WTC11 (cell line): ENCODE results near the gene MEIG1. TPM values are rescaled to one million over a fixed set of nuclear protein-coding genes. Genes with fewer than 3 reads are reported as not detected.

Experiments
- ARID4B ChIP-seq: sonication (generic); formaldehyde crosslinking; IDR thresholded peaks from 2 replicates; pipeline ENCODE4 v1.8.0; 2023; ENCODE audit warnings: missing genetic modification reagents, mild to moderate bottlenecking, borderline replicate concordance
- CDX4 ChIP-seq: fragments of 250-450 bp; sonication (Bioruptor Pico); IDR thresholded peaks from 2 replicates; pipeline ENCODE4 v1.9.0; 2021; ENCODE audit warnings: moderate library complexity, mild to moderate bottlenecking, inconsistent platforms, borderline replicate concordance
- HMGA2 ChIP-seq: fragments of 250-450 bp; sonication (Bioruptor Pico); IDR thresholded peaks from 2 replicates; pipeline ENCODE4 v1.4.0; 2021; ENCODE audit warnings: mild to moderate bottlenecking, moderate library complexity
- IRF1 ChIP-seq: sonication (generic); formaldehyde crosslinking; IDR thresholded peaks from 2 replicates; pipeline ENCODE4 v1.8.0; 2023; ENCODE audit warnings: missing genetic modification reagents
- KAT7 ChIP-seq: sonication (generic); formaldehyde crosslinking; IDR thresholded peaks from 2 replicates; pipeline ENCODE4 v1.8.1; 2023; ENCODE audit warnings: missing genetic modification reagents, mild to moderate bottlenecking, borderline replicate concordance
- MLX ChIP-seq: sonication (generic); formaldehyde crosslinking; IDR thresholded peaks from 2 replicates; pipeline ENCODE4 v1.8.1; 2023; ENCODE audit warnings: mild to moderate bottlenecking, missing genetic modification reagents, moderate library complexity
- NFYB ChIP-seq: sonication (generic); formaldehyde crosslinking; conservative IDR thresholded peaks from 2 replicates; pipeline ENCODE4 v1.8.0; 2022; ENCODE audit warnings: low read depth, missing genetic modification reagents
- OVOL2 ChIP-seq: fragments of 250-450 bp; sonication (Bioruptor Pico); IDR thresholded peaks from 2 replicates; pipeline ENCODE4 v1.9.0; 2021; ENCODE audit warnings: mild to moderate bottlenecking, borderline replicate concordance
- PRDM15 ChIP-seq: sonication (generic); formaldehyde crosslinking; IDR thresholded peaks from 2 replicates; pipeline ENCODE4 v1.8.0; 2022; ENCODE audit warnings: missing genetic modification reagents
- SMAD3 ChIP-seq: sonication (generic); formaldehyde crosslinking; IDR thresholded peaks from 2 replicates; pipeline ENCODE4 v1.8.0; 2022; ENCODE audit warnings: missing genetic modification reagents, mild to moderate bottlenecking, borderline replicate concordance
- ZBTB21 ChIP-seq: sonication (generic); formaldehyde crosslinking; IDR thresholded peaks from 2 replicates; pipeline ENCODE4 v1.8.1; 2023; ENCODE audit warnings: mild to moderate bottlenecking, missing genetic modification reagents, borderline replicate concordance
- ZBTB43 ChIP-seq: sonication (generic); formaldehyde crosslinking; IDR thresholded peaks from 2 replicates; pipeline ENCODE4 v1.8.1; 2023; ENCODE audit warnings: mild to moderate bottlenecking, missing genetic modification reagents
- ZNF232 ChIP-seq: sonication (generic); formaldehyde crosslinking; IDR thresholded peaks from 2 replicates; pipeline ENCODE4 v1.8.0; 2022; ENCODE audit warnings: mild to moderate bottlenecking, missing genetic modification reagents
- ZNF425 ChIP-seq: fragments of 250-450 bp; sonication (Bioruptor Pico); conservative IDR thresholded peaks from 2 replicates; pipeline ENCODE4 v1.9.0; 2021; ENCODE audit warnings: mild to moderate bottlenecking
- ZNF671 ChIP-seq: fragments of 250-450 bp; sonication (Bioruptor Pico); IDR thresholded peaks from 2 replicates; pipeline ENCODE4 v1.8.0; 2021; ENCODE audit warnings: mild to moderate bottlenecking
- total RNA-seq: library from RNA; stranded (reverse); gene quantifications from 3 replicates; pipeline ENCODE4 v1.2.3, GENCODE V29; 2021

Gene MEIG1
- total RNA-seq, 1 experiment from 2014 or later, result not detected

- TF ChIP-seq IRF1 (CRISPR knock-in tag) (no peak), ZNF671 (CRISPR knock-in tag) (no peak), HMGA2 (no peak), MLX (no peak), ARID4B (CRISPR knock-in tag) (no peak), OVOL2 (CRISPR knock-in tag) (no peak), ZBTB21 (CRISPR knock-in tag) (no peak), PRDM15 (CRISPR knock-in tag) (no peak), KAT7 (no peak), NFYB (CRISPR knock-in tag) (no peak), ZBTB43 (CRISPR knock-in tag) (no peak), ZNF232 (CRISPR knock-in tag) (no peak), CDX4 (CRISPR knock-in tag) (no peak), SMAD3 (CRISPR knock-in tag) (no peak), ZNF425 (CRISPR knock-in tag) (no peak)
- TF ChIP-seq, all 79 proteins: peak for 0
Measured at GRCh38 chr10:14971867-14972448, 12.8 kb downstream of the MEIG1 start (continued).
